GM12873 (cell line): Measurements from ENCODE around the gene COA1.

ENCODE experiments used
- TF ChIP-seq, protein P1 (sequence below): IDR thresholded peaks from 2 replicates; pipeline ENCODE4 v1.5.1; 2012; ENCODE audit warnings: low read depth, mild to moderate bottlenecking, moderate library complexity, low read length, control low read depth; ENCODE audit not compliant: insufficient read depth; ENCODE audit errors: missing control alignments

The COA1 gene

GRCh38 chr7:43619213-43620012, 109.9 kb downstream of the COA1 start:
- TF ChIP-seq, protein P1, sequence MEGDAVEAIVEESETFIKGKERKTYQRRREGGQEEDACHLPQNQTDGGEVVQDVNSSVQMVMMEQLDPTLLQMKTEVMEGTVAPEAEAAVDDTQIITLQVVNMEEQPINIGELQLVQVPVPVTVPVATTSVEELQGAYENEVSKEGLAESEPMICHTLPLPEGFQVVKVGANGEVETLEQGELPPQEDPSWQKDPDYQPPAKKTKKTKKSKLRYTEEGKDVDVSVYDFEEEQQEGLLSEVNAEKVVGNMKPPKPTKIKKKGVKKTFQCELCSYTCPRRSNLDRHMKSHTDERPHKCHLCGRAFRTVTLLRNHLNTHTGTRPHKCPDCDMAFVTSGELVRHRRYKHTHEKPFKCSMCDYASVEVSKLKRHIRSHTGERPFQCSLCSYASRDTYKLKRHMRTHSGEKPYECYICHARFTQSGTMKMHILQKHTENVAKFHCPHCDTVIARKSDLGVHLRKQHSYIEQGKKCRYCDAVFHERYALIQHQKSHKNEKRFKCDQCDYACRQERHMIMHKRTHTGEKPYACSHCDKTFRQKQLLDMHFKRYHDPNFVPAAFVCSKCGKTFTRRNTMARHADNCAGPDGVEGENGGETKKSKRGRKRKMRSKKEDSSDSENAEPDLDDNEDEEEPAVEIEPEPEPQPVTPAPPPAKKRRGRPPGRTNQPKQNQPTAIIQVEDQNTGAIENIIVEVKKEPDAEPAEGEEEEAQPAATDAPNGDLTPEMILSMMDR: no peak

GRCh38 chr7:43618073-43618472, 111.2 kb downstream of the COA1 start:
- TF ChIP-seq, protein P1: no peak

- TF ChIP-seq, protein P1: no peak
Measured at GRCh38 chr7:43616977-43617376, 112.3 kb downstream of the COA1 start.

DNA sequence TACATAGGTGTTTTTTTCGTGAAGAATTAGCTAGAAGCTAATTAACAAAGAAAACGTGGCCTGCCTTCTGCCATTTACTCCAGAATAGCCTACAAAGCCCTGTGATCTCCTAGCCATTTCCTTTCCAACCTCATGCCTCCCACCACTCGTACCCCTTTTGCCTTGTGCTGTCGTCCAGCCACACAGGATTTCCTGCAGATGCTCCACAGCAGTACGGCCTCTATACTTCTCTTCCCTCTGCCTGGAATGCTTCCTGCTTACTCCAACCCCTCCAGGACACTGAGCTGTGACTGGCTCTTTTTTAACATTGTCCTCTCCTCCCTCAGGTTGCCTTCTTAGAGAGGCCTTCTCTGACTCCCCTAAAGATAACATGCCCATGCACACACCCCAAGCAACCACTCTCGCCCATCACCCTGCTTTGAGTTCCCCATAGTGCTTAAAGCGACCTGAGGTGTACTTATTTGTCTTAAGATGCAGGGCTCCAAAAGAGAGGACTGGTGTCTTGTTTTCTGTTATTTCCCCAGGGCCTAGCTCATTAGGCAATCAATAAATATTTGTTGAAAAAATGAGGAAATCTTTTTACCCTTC, 113.7 kb downstream of the COA1 start:
- TF ChIP-seq, protein P1: no peak

- TF ChIP-seq, protein P1: no peak
Measured at GRCh38 chr7:43612599-43613589, 116.4 kb downstream of the COA1 start.

GRCh38 chr7:43612128-43612527, 117.2 kb downstream of the COA1 start:
- TF ChIP-seq, protein P1: no peak

- TF ChIP-seq, protein P1: no peak
Measured at GRCh38 chr7:43609097-43609496, 120.2 kb downstream of the COA1 start.
